GM12878 (cell line): ENCODE data around the gene TMC7. TPM values are rescaled to one million over a fixed set of nuclear protein-coding genes. Genes with fewer than 3 reads are reported as not detected.

Experiments used
- ATAC-seq: fragments of 200-7000 bp; cut with Tn5 transposase; 3 replicates; pipeline ENCODE4 v1.9.1; 2020; ENCODE audit warnings: mild to moderate bottlenecking, moderate library complexity
- BruUV-seq: library from RNA; stranded (reverse); fragments of 400-500 nt; replicated peaks from 2 replicates; lab custom pipeline; 2021; lab: Mats Ljungman, UMichigan
- CTCF ChIA-PET: fragments of 300-600 bp; sonication (Branson Sonifier 250); formaldehyde crosslinking; extraction: SDS; loops from one replicate; lab custom pipeline; 2021; ENCODE audit warnings: inconsistent platforms; lab: Yijun Ruan, JAX
- POLR2A ChIA-PET: fragments of 350-600 bp; formaldehyde crosslinking; extraction: SDS; loops from one replicate; lab custom pipeline; 2021; ENCODE audit warnings: inconsistent platforms; lab: Charles Lee
- RAD21 ChIA-PET: fragments of 300-600 bp; sonication (Branson Sonifier 250); formaldehyde crosslinking; loops from one replicate; lab custom pipeline; 2023; ENCODE audit warnings: antibody characterized with exemption; ENCODE audit not compliant: unreplicated experiment; lab: Charles Lee
- SMC1A ChIA-PET: fragments of 300-600 bp; sonication (Branson Sonifier 250); formaldehyde crosslinking; loops from one replicate; lab custom pipeline; 2023; ENCODE audit not compliant: unreplicated experiment, uncharacterized antibody; lab: Charles Lee
- DNase-seq: peaks from one replicate; pipeline ENCODE4 v3.0.0-alpha.2; 2011; ENCODE audit warnings: low read depth, low spot score
- FAIRE-seq: peaks from 3 replicates; lab custom pipeline; 2011; peaks lifted over from hg19 to GRCh38; lab: Jason Lieb, UNC
- H2AFZ ChIP-seq: 2 replicates; pipeline ENCODE4 v1.6.0; 2011; ENCODE audit warnings: low read depth, low read length, control low read depth; ENCODE audit not compliant: control insufficient read depth
- H3K27ac ChIP-seq: 2 replicates; pipeline ENCODE4 v1.5.1; 2011; ENCODE audit warnings: control low read depth; ENCODE audit not compliant: control insufficient read depth, insufficient read depth
- H3K27me3 ChIP-seq, 2 experiments: replicated peaks in 1 of 2; 2 replicates each; pipeline versions ENCODE4 v1.6.0 to v1.6.1; 2011; ENCODE audit warnings: low read length in 1 of 2; ENCODE audit not compliant: control insufficient read depth in 2 of 2, insufficient read depth in 2 of 2
- H3K36me3 ChIP-seq, 2 experiments: 2 replicates each; pipeline ENCODE4 v1.5.1; 2011; ENCODE audit warnings: low read length in 1 of 2; ENCODE audit not compliant: control insufficient read depth in 2 of 2, insufficient read depth in 2 of 2
- H3K4me1 ChIP-seq: 2 replicates; pipeline ENCODE4 v1.6.1; 2011; ENCODE audit warnings: mild to moderate bottlenecking, low read length, moderate library complexity, mixed read lengths; ENCODE audit not compliant: control insufficient read depth, insufficient read depth
- H3K4me2 ChIP-seq: 2 replicates; pipeline ENCODE4 v1.6.0; 2011; ENCODE audit warnings: control low read depth; ENCODE audit not compliant: control insufficient read depth, insufficient read depth
- H3K4me3 ChIP-seq: fragments of 200-600 bp; sonication (generic); 2 replicates; pipeline ENCODE4 v1.5.1; 2016
- H3K79me2 ChIP-seq: 2 replicates; pipeline ENCODE4 v1.6.0; 2011; ENCODE audit warnings: low read length; ENCODE audit not compliant: control insufficient read depth, insufficient read depth
- H3K9ac ChIP-seq: 2 replicates; pipeline ENCODE4 v1.8.0; 2011; ENCODE audit warnings: low read length, control low read depth, mixed read lengths; ENCODE audit not compliant: control insufficient read depth, insufficient read depth
- H3K9me3 ChIP-seq: replicated peaks from 3 replicates; pipeline ENCODE4 v1.5.1; 2011; ENCODE audit warnings: mild to moderate bottlenecking, low read length; ENCODE audit not compliant: control insufficient read depth, insufficient read depth
- H4K20me1 ChIP-seq: 2 replicates; pipeline ENCODE4 v1.6.0; 2011; ENCODE audit not compliant: control insufficient read depth, insufficient read depth
- ASH2L ChIP-seq: fragments of 300-600, 200-600 bp; sonication (generic); IDR thresholded peaks from 2 replicates; pipeline ENCODE4 v1.6.1; 2017; ENCODE audit warnings: low read depth, mild to moderate bottlenecking, borderline replicate concordance
- ATF3 ChIP-seq: IDR thresholded peaks from 2 replicates; pipeline ENCODE4 v1.6.1; 2011; ENCODE audit warnings: low read depth, mild to moderate bottlenecking, low read length, moderate library complexity, borderline replicate concordance; ENCODE audit errors: extremely low read depth
- BCLAF1 ChIP-seq: fragments of 450-650 bp; IDR thresholded peaks from 2 replicates; pipeline ENCODE4 v1.6.1; 2017; ENCODE audit warnings: antibody characterized with exemption, mild to moderate bottlenecking, moderate library complexity
- CBX5 ChIP-seq: sonication (generic); IDR thresholded peaks from 2 replicates; pipeline ENCODE4 v1.6.1; 2016; ENCODE audit warnings: low read depth, moderate library complexity, mild to moderate bottlenecking, inconsistent platforms
- EZH2 ChIP-seq: IDR thresholded peaks from 2 replicates; pipeline ENCODE4 v1.6.1; 2012; ENCODE audit warnings: low read depth, mild to moderate bottlenecking, control low read depth, inconsistent platforms, low read length, borderline replicate concordance; ENCODE audit not compliant: control insufficient read depth
- FOXM1 ChIP-seq: IDR thresholded peaks from 2 replicates; pipeline ENCODE4 v1.6.1; 2012; ENCODE audit warnings: low read depth, mild to moderate bottlenecking, inconsistent platforms, low read length, moderate library complexity
- HDGF ChIP-seq: fragments of 450-650 bp; IDR thresholded peaks from 2 replicates; pipeline ENCODE4 v1.6.1; 2016; ENCODE audit warnings: antibody characterized with exemption
- NBN ChIP-seq: fragments of 450-650 bp; IDR thresholded peaks from 2 replicates; pipeline ENCODE4 v1.6.1; 2016
- STAT1 ChIP-seq: fragments of 450-650 bp; conservative IDR thresholded peaks from 2 replicates; pipeline ENCODE4 v1.6.1; 2014; ENCODE audit warnings: antibody characterized with exemption, mild to moderate bottlenecking
- TCF7 ChIP-seq: IDR thresholded peaks from 2 replicates; pipeline ENCODE4 v1.6.1; 2014; ENCODE audit warnings: antibody characterized with exemption, borderline replicate concordance
- WRNIP1 ChIP-seq: IDR thresholded peaks from 2 replicates; pipeline ENCODE4 v1.6.1; 2011; ENCODE audit warnings: low read depth, low read length, improper control_type of control experiment, borderline replicate concordance
- ZBTB4 ChIP-seq: fragments of 450-650 bp; formaldehyde crosslinking; IDR thresholded peaks from 2 replicates; pipeline ENCODE4 v1.4.0; 2022; ENCODE audit warnings: mild to moderate bottlenecking, moderate library complexity
- ZNF274 ChIP-seq: IDR thresholded peaks from one replicate; pipeline ENCODE4 v1.8.0; 2011; ENCODE audit not compliant: insufficient read length, insufficient read depth
- ZSCAN29 ChIP-seq: fragments of 450-650 bp; IDR thresholded peaks from 2 replicates; pipeline ENCODE4 v1.6.1; 2017; ENCODE audit warnings: mild to moderate bottlenecking, moderate library complexity
- ZZZ3 ChIP-seq: IDR thresholded peaks from 2 replicates; pipeline ENCODE4 v1.6.1; 2011; ENCODE audit warnings: low read depth; ENCODE audit not compliant: control insufficient read depth, insufficient read length
- WGBS: methylation state at CpG from one replicate; pipeline ENCODE4 v1.1.6; 2016; ENCODE audit warnings: low lambda C conversion rate; ENCODE audit not compliant: insufficient replicate concordance, insufficient coverage; ENCODE audit errors: missing lambda C conversion rate; 5-methylcytosine and 5-hydroxymethylcytosine counted together
- in situ Hi-C: fragments of 300-500 bp; cut with MboI; formaldehyde crosslinking; loops from 9 replicates; pipeline ENCODE4 v1.14.3; 2018; ENCODE audit warnings: mixed read lengths
- intact Hi-C: fragments of 100-400 bp; cut with micrococcal nuclease; formaldehyde crosslinking; loops from one replicate; pipeline ENCODE4 v1.14.2; 2022; ENCODE audit not compliant: unreplicated experiment
- polyA plus RNA-seq, 11 experiments: library from polyadenylated mRNA; depleted of rRNA in 4 of 11; unstranded in 6 of 11; stranded (reverse) in 5 of 11; fragments of >200 nt; fragmentation: Nextera tagmentation in 4 of 11; fragmentation: Illumina TruSeq in 1 of 11; extraction: Ambion mirVana in 4 of 11; extraction: Trizol in 1 of 11; gene quantifications; 1 replicate in 1 of 11; 2 replicates in 10 of 11; pipeline versions ENCODE4 v1.2.1 to v1.2.3, GENCODE V29; 2011 to 2016; ENCODE audit warnings: inconsistent platforms in 2 of 11, missing spikeins in 2 of 11, low read depth in 1 of 11
- total RNA-seq, 4 experiments: library from RNA; depleted of rRNA in 3 of 4; stranded (reverse); fragments of >200 nt in 3 of 4; fragmentation: Illumina TruSeq in 1 of 4; extraction: Trizol in 1 of 4; gene quantifications; 2 replicates each; pipeline versions ENCODE4 v1.2.1 to v1.2.3, GENCODE V29; 2013 to 2021

The TMC7 gene
- total and polyA plus RNA-seq, 10 of the 15 experiments (the other 5 are each of a cell fraction or from before 2014, with no cell fraction given) = 0.15 TPM; not detected in 9

GRCh38 chr16:19083670-19084069 is 99.9 kb downstream of the TMC7 start:
- Histone ChIP-seq H3K4me3 (no peak overlapping the region), H3K9ac (no peak overlapping the region), H3K79me2 (no peaks in the 10 kb centered on the region), H3K27ac (no peak overlapping the region), H3K9me3 (no peaks in the 10 kb centered on the region), H3K27me3 (no peaks in the 10 kb centered on the region), H3K36me3 (no peaks in the 10 kb centered on the region), H3K4me2 (no peak overlapping the region), H3K4me1 (peaks cover 3% of the 10 kb centered on the region; the same call in 1 of the 2 replicates)
- no TSS peak for BruUV-seq
- FAIRE-seq (no peak), DNase-seq (no peak), ATAC-seq (no peak)
- in situ Hi-C loops = no loop called here
- POLR2A ChIA-PET = no interaction called here
- CTCF ChIA-PET = interaction anchor here (1.2 to 5.6 kb wide), 4 partner anchors 84 to 472 kb away, joined by 3 to 80 read pairs (median 13); partner anchors contain the start of gene VPS35L
- SMC1A ChIA-PET = interaction anchor here (4.2 kb wide), 1 partner anchor 95 kb away, joined by 59 read pairs; no protein-coding TSS in a partner anchor
- intact Hi-C loops = no loop called here
- RAD21 ChIA-PET = interaction anchor here (4.1 kb wide), 1 partner anchor 95 kb away, joined by 35 read pairs; no protein-coding TSS in a partner anchor
- TF ChIP-seq CBX5 (no peak), ZBTB4 (no peak), NBN (no peak), HDGF (no peak), ZNF274 (no peak), TCF7 (no peak), BCLAF1 (no peak), ZZZ3 (no peak), FOXM1 (no peak), ZSCAN29 (no peak), ATF3 (no peak), WRNIP1 (no peak), STAT1 (no peak), ASH2L (no peak), EZH2 (no peak)
- TF ChIP-seq, all 136 proteins: peak for 0
- no peak overlapping the region for H2AFZ ChIP-seq
- no peaks in the 10 kb centered on the region for H4K20me1 ChIP-seq
- WGBS = 0% methylated on average over 1 of the region's 1 CpG
